ENCODE data around the gene COX18.

COX18 gene

DNA sequence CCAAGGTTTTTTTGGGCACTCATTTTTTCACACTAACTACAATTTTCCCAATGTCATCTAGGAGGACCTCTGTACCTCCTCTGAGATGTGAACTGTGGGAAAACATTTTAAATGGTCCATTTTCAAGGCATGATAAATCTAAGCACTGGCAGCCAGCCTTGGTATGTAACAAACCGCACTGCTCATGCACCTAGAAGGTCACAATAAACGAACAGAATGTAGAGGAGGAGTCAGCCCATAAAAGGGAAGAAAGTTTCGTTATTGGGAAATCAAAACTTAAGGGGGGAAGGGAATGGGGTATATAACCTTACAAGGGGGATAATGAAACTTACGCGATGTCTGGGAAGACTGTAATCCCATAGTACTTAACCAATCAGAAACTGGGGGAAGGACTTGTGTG lies 16.4 kb downstream of the COX18 start:
- DNase-seq (ENCODE audit: low spot score), result no peak

DNA sequence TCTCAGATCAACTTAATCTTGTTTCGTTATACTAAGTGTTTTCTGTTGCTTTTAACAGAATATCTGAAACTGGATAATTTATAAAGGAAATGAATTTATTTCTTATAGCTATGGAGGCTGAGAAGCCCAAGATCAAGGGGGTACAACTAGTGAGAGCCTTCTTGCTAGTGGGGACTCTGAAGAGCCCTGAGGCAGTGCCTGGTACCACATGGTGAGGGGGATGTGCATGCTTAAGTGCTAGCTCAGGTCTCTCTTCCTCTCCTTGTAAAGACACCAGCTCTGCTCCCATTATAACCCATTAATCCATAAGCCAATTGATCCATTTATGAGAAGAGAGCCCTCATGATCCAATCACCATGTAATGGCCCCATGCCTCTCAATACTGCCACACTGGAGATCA lies 17.9 kb downstream of the COX18 start:
- no peak for DNase-seq (ENCODE audit: low spot score)

DNA sequence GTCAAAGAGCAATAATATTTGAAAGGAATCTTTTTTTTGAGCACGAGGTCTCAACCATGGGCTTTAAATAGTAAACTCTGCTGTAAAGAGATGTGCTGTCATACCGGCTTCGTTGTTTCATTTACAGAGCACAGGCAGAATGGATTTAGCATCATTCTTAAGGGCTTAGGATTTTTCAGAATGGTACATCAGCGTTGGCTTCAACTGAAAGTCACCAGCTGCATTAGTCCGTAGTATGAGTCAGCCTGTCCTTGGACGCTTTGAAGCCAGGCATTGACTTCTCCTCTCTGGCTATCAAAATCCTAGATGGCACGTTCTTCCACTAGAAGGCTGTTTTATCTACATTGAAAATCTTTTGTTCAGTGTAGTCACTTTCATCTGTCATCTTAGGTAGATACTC lies 23.6 kb downstream of the COX18 start:
- DNase-seq (ENCODE audit: low spot score), result no peak

DNA sequence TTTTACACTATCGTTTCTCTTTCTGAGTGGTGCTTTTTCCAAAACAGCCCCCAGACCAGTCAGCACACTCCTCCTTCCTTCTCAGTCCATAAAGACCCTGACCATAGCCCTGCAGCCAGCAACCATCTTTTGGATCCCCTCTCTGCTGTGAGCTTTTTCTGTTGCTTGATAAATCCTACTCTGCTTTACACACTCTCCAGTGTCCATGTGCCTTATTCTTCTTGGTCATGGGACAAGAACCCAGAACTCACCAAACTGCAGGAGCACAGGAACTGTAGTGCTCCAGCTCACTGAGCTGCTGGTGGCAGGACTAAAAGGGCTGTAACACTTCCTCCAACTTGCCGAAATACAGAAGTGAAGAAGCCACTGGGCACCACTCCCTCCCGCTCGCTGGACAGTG lies 32.5 kb downstream of the COX18 start:
- DNase-seq (ENCODE audit: low spot score), result no peak

DNA sequence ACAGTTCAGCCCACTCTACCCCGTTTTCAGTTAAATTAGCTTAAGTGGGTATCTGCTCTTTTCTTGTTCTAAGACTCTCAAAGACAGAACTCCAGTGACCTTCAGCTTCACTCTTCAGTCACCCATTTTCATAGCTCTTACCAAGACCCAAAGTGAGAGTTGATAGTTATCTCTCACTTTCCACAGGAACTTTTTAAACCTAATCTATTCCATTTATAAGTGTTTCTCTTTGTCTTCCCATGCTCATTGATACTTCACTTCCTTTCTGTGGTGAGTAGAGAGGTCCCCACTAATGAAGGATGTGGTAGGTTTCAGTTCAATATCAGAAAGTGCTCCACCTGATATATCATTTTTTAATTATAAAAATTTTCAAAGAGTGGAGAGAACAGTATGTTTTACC lies 33.4 kb downstream of the COX18 start:
- no peak for DNase-seq (ENCODE audit: low spot score)

DNA sequence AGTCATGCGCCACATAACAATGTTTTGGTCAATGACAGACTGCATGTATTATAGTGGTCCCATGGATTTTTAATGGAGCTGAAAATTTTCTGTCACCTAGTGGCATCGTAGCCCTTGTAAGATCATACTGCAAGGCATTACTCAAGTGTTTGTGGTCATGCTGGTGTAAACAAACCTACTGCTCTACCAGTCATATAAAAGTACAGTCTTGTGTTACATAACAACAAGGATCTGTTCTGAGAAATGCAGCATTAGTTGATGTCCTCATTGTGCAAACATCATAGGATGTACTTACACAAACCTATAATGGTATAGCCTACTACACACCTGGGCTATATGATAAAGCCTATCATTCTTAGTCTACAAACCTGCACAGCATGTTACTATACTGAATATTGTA lies 34.6 kb downstream of the COX18 start:
- DNase-seq (ENCODE audit: low spot score), result no peak

DNA sequence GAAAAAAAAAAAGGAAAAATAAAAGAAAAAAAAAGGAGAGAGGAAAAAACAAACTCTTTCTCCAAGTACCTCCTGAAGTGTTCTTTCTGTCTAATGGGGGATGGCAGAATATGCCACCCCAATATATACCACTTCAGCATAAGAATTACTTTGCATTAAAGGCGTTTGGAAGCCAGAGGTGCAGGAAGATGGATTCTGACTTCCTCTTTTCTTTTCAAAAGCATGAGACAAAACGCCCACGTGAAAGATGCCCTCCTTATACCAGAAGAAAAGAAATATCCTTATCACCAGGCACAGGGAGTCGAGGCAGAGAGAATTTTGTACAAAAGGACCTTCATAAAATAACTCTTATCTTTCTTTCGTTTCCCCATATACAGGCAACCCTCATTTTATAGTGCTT lies 40.9 kb downstream of the COX18 start:
- no peak for DNase-seq (ENCODE audit: low spot score)

DNA sequence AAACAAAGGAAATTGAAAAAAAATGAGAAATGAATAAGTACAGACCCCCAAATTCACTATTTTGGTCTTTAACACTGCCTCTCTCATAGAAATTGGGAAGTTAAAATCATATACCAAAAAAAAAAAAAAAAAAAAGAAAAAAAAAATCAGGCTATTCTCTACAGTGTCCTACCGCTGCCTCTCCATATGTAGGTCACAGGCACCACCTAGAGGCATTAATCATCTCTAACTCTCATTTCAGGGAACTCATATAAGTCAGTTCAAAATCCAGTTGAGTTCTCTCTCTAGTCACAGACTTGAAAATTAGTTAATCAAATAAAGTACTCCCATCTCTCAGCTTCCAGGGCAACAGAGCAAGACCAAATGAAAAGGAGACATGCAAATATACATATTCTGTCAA lies 47.9 kb downstream of the COX18 start:
- DNase-seq (ENCODE audit: low spot score), result no peak

DNA sequence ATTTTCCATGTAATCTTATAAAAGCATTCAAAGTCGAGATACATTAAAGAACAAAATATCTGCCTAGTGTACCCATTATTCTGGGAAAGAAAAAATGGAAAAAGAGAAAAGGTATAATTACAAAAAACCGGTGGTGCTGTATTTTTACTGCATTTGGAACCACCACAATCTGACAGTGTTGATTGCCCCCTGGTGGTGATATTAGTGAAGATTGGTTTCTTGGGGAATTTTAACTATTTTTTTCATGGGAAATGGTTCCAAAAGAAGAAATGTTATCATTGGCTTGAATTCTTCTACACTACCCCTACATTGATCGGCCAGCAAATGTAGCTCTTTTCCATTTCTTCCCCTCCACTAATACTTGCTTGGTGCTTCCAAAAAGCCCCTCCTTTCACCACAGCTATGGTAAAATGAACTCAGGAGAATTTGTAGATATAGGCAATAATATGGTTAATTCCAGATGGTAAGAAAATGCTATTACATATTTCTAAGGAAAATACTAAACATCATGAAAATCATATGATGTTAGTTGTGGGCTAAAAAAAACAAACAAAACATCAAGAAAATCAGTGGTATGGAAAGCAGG lies 50.0 kb downstream of the COX18 start:
- DNase-seq (ENCODE audit: low spot score), result no peak

DNA sequence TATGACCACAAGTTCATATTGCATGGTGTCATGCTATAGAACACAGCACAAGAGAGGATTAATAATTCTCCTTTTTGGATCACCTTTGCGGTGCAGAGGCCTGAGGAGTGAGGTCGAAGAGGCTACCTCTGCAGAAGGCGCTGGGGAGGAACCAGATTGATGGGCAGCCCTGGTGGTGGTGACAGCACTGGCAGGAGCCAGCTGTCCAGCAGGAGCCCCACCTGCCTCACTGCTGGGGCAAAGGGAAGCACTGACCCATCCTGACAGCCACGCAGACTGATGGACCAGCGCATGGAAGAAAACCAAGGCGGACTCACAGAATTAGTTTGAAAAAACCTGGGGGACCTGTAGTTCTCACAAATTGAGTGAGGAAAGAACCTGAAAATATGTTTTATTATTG lies 50.9 kb downstream of the COX18 start:
- DNase-seq (ENCODE audit: low spot score), result no peak

DNA sequence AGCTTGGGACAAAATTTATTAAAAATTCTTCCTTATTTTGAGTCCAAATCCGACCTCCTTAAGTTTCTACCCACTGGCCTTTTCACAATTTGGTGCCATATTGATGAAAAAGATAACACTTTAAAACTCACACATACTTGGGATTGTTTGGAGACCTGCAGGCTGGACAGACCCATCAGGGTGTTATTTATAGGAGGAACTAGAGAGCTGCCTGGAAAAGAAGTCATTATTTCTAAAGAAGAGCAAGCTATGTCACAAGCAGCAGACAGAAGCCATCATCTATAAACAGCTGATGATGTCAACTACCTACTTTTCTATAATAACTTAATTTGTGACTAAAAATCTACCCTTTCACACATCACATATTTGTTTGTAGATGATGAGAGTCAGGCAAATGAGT lies 56.2 kb downstream of the COX18 start:
- no peak for DNase-seq (ENCODE audit: low spot score)

DNA sequence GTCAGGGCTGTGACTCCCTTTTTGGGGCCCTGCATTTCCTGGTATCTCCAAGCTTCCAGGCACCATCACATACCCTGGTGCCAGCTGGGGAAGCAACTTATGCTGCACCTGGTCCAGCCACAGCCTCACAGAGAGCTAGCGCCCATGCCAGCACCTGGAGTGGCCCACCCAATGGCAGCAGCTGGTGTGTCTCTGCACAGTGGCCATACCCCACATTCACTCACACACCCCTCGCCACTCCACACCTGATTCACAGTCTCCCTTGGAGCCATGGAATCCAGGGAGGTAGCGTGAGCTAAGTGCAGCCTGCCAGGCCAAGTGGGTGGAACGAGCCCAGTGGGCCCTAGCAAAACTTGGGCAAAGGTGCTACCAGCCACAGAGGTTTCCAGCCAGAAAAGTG lies 56.8 kb downstream of the COX18 start:
- no peak for DNase-seq (ENCODE audit: low spot score)

DNA sequence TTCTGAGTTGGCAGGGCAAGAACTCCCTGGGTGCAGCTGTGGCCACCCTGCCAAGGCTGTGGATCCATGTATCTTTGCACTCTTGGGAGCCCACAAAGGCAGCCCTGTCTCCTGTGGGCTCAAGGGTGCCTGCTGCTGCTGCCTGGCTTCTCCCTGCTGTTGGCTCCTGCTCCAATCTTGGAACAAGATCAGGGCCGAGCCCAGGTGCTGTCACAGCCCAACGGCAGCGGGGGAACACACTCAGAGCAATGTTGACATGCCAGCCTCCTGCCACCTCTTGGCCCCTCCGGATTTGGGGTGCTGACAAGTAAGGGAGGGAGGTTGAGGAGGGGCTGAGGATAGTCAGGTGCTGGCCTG lies 57.9 kb downstream of the COX18 start:
- DNase-seq (ENCODE audit: low spot score), result no peak

DNA sequence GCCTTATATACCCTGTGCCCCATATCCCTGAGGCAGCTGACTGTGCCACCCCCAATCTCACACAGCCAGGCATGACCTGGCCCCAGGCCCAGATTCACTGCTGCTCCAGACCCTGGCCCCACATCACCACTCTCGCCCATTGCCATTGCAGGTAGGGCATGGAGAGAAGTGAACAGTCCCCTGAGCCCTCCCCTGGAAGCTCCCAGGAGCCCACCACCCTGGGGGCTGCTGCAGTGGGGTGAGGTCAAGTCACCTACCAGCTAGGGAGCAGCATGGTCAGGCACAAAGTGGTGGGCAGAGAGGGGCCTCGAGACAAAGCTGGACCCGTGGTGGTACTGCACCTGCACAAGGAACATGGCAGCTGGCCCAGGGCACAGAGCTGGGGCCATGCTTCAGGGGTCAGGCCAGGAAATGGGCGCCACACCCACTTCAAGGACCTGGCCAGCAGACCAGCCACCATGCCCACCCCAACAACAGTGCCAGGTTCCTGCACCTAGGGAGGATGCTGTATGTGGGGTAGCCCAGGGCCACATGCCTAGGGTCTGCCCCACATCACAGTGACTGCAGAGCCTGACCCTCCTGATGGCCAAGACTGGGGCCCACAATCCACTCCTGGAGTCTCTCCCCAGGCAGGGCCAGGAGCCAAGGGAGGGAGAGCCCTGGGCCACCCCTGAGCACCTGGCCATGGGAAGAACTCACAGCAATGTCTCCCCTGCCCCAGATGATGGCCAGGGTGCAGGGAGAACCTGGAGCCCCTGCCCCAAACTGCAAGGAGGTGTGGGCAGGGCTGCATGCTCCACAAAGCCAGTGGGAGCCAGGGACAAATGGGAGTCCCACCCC lies 58.5 kb downstream of the COX18 start:
- no peak for DNase-seq (ENCODE audit: low spot score)

DNA sequence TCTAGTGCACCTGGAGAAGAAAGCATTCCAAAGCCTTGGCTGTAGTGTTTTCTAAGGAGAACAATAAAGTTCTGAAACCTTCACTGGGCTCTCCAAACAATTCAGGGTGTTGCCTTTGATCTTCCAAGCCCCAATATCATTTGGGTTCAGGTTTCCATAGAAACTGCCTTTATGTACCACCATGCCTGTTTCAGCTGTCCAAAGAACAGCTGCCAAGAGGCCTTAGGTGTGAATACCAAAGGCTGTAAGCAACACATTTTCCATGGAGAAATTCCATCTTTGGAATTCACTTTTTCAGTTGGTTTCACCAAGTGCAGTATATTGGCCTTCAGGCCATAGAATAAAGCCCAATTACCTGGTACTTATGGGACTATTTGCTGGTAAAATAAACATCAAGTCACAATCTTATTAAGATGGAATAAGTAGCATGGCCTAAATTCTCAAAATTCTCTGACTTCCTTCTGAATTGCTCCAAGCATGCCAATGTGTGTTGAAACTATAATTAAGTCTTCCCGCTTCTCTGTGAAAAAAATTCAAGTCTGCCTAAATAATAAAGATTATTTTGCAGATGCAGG lies 61.9 kb downstream of the COX18 start:
- DNase-seq (ENCODE audit: low spot score), result no peak

DNA sequence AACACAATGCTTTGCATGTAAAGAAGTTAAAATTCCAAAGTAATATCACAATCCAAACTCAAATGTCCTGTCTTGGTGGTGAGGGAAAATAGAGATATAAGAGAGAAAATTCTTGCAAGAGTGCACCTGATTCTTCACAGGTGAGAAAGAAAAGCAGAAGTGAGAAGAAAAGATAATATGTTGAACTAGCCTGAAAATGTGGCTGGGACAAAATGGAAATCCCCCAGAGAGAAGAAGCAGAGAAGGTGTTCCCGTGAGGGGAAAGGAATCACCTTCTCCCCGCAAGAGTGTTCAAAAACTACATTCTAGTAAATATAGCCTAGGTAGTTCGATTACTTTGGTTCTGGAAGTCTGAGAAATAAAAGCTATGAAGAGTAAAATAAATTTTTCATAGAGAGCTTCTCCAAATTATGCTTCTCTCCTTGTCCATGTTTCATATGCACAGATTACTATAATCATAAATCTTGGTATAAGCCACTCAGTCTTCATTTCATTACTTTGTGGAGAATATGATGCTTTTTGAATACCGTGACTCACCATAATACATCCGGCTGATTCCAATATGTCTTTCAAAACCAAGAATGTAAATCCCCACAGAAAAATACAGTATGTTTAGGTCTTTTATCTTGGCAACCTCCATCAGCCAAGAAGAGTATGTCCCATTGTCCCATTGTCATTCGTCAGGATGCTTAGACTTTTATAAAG lies 63.1 kb downstream of the COX18 start:
- no peak for DNase-seq (ENCODE audit: low spot score)

DNA sequence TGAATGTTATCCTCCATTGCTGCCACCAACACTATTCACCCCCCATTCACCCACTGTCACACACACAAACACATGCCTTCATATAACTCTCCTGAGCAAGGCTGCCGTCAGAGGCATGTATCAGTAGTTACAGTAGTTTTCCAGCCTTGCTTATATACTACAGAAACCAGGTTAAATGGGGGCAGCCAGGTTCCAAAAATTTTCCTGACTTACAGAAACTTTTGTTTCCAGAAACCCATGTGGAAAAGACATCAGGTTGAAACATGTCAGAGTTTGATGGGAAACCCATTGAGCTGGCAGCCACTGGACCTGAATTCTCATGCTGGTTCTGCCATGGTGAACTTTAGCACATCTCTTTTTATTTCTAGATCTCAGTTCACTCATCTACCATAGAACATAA lies 64.0 kb downstream of the COX18 start:
- DNase-seq (ENCODE audit: low spot score), result no peak
